Effector CD4-positive, alpha-beta T cell (primary cell): ENCODE measurements around the gene CD2.
A peak's percentile ranks its signal among the peaks of the same experiment; 100 is the strongest.

Experiments used
- DNase-seq: peaks from one replicate; pipeline ENCODE4 v3.0.0-alpha.2; 2020

The CD2 gene

GRCh38 chr1:116781034-116781433 is 26.8 kb downstream of the CD2 start:
- no peak for DNase-seq

GRCh38 chr1:116785006-116785405 is 30.8 kb downstream of the CD2 start:
- DNase-seq, result no peak

- DNase-seq, result no peak
Observed at GRCh38 chr1:116786049-116786448, 31.8 kb downstream of the CD2 start.

- DNase-seq, result no peak
Observed at GRCh38 chr1:116791727-116792126, 37.5 kb downstream of the CD2 start.

GRCh38 chr1:116793357-116793935 is 39.2 kb downstream of the CD2 start:
- no peak for DNase-seq

GRCh38 chr1:116794371-116794770 is 40.1 kb downstream of the CD2 start:
- DNase-seq, result no peak

- no peak for DNase-seq
Observed at GRCh38 chr1:116794804-116795481, 40.7 kb downstream of the CD2 start.

- DNase-seq, result no peak
Observed at GRCh38 chr1:116795482-116795829, 41.2 kb downstream of the CD2 start.

GRCh38 chr1:116804736-116805135 is 50.5 kb downstream of the CD2 start:
- no peak for DNase-seq

GRCh38 chr1:116805398-116805797 is 51.2 kb downstream of the CD2 start:
- DNase-seq, result no peak

GRCh38 chr1:116806245-116806644 is 52.0 kb downstream of the CD2 start:
- peak; percentile 32 for DNase-seq

GRCh38 chr1:116806671-116807070 is 52.4 kb downstream of the CD2 start:
- no peak for DNase-seq

- no peak for DNase-seq
Observed at GRCh38 chr1:116807394-116808199, 53.4 kb downstream of the CD2 start.

- DNase-seq, result no peak
Observed at GRCh38 chr1:116808200-116808847, 54.1 kb downstream of the CD2 start.

GRCh38 chr1:116808848-116809508 is 54.7 kb downstream of the CD2 start:
- no peak for DNase-seq

GRCh38 chr1:116811321-116811720 is 57.1 kb downstream of the CD2 start:
- no peak for DNase-seq

GRCh38 chr1:116814926-116815723 is 60.9 kb downstream of the CD2 start:
- no peak for DNase-seq

GRCh38 chr1:116817582-116818064 is 63.4 kb downstream of the CD2 start:
- peak; percentile 63 for DNase-seq
